Esophagus (tissue), 2 donors: ENCODE measurements around the gene GULP1. TPM values are rescaled to one million over a fixed set of nuclear protein-coding genes. Genes with fewer than 3 reads are reported as not detected.

Source experiments
- H3K27ac ChIP-seq, 2 donors: one replicate each; pipeline ENCODE4 v1.5.1; 2013; ENCODE audit warnings: low read depth in 2 of 2, mild to moderate bottlenecking in 2 of 2, inconsistent platforms in 1 of 2, low read length in 1 of 2, moderate library complexity in 1 of 2
- H3K27me3 ChIP-seq, 2 donors: one replicate each; pipeline ENCODE4 v1.6.1; 2013; ENCODE audit warnings: low read length in 2 of 2, control low read depth in 1 of 2, mild to moderate bottlenecking in 1 of 2; ENCODE audit not compliant: insufficient read depth in 2 of 2, control insufficient read depth in 1 of 2
- H3K36me3 ChIP-seq, 2 donors: one replicate each; pipeline ENCODE4 v1.6.1; 2013; ENCODE audit warnings: low read length in 1 of 2; ENCODE audit not compliant: control insufficient read depth in 2 of 2, insufficient read depth in 2 of 2
- H3K4me1 ChIP-seq, 2 donors: one replicate each; pipeline ENCODE4 v1.6.1; 2013; ENCODE audit warnings: low read length in 1 of 2; ENCODE audit not compliant: control insufficient read depth in 2 of 2, insufficient read depth in 2 of 2
- H3K4me3 ChIP-seq, 2 donors: one replicate each; pipeline ENCODE4 v1.5.1; 2013; ENCODE audit warnings: low read length in 2 of 2, mild to moderate bottlenecking in 2 of 2, low read depth in 1 of 2, moderate library complexity in 1 of 2
- H3K9me3 ChIP-seq, 2 donors: one replicate each; pipeline ENCODE4 v1.6.1; 2013; ENCODE audit warnings: mild to moderate bottlenecking in 2 of 2, low read depth in 1 of 2, low read length in 1 of 2, moderate library complexity in 1 of 2; ENCODE audit not compliant: control insufficient read depth in 2 of 2, insufficient read depth in 1 of 2
- WGBS, 2 donors: extraction: QIAGEN DNeasy Blood & Tissue Kit; methylation state at CpG; one replicate each; pipeline ENCODE4 v1.1.7; 2013; 5-methylcytosine and 5-hydroxymethylcytosine counted together
- polyA plus RNA-seq, 2 donors: library from polyadenylated mRNA; stranded (reverse); fragments of 200-250 nt; gene quantifications; one replicate each; pipeline ENCODE4 v1.2.3, GENCODE V29; 2013
- donor health status: healthy with polysubstance abuse.
- donor health status: Bipolar disorder and iron deficiency.

The GULP1 gene
- polyA plus RNA-seq, 2 donors, result 5.5 to 10.5 TPM

- H3K9me3 ChIP-seq, result peaks cover 0 to 3% of the 10 kb centered on the region in 2 donors
- H3K4me1 ChIP-seq, result no peaks in the 10 kb centered on the region
- no peak overlapping the region for H3K4me3 ChIP-seq
- 39 to 53% methylated on average over 3 of the region's 3 CpGs for WGBS, 2 donors
- no peaks in the 10 kb centered on the region for H3K36me3 ChIP-seq
- no peaks in the 10 kb centered on the region for H3K27me3 ChIP-seq
- no peak overlapping the region for H3K27ac ChIP-seq
Observed at GRCh38 chr2:188620916-188621315, 329.2 kb downstream of the GULP1 start.

- Histone ChIP-seq H3K36me3 (no peaks in the 10 kb centered on the region), H3K4me1 (no peaks in the 10 kb centered on the region), H3K4me3 (no peak overlapping the region), H3K9me3 (peaks cover 0 to 3% of the 10 kb centered on the region in 2 donors), H3K27me3 (no peaks in the 10 kb centered on the region), H3K27ac (no peak overlapping the region)
- WGBS, 2 donors, result 61 to 68% methylated on average over 3 of the region's 3 CpGs
Observed at GRCh38 chr2:188622601-188623260, 331.1 kb downstream of the GULP1 start.

GRCh38 chr2:188623995-188624643 is 332.4 kb downstream of the GULP1 start:
- Histone ChIP-seq H3K4me1 (no peaks in the 10 kb centered on the region), H3K27me3 (no peaks in the 10 kb centered on the region), H3K4me3 (no peak overlapping the region), H3K27ac (no peak overlapping the region), H3K36me3 (no peaks in the 10 kb centered on the region), H3K9me3 (peaks cover 0 to 2% of the 10 kb centered on the region in 2 donors)
- 42 to 50% methylated on average over 4 of the region's 4 CpGs for WGBS, 2 donors

GRCh38 chr2:188627471-188627870 is 335.8 kb downstream of the GULP1 start:
- H3K4me3 ChIP-seq, result no peak overlapping the region
- H3K36me3 ChIP-seq, result no peaks in the 10 kb centered on the region
- H3K27me3 ChIP-seq, result no peaks in the 10 kb centered on the region
- WGBS, 2 donors, result 82 to 84% methylated on average over 3 of the region's 3 CpGs
- peaks cover 0 to 3% of the 10 kb centered on the region in 2 donors for H3K4me1 ChIP-seq
- H3K27ac ChIP-seq, result no peak overlapping the region
- H3K9me3 ChIP-seq, result no peaks in the 10 kb centered on the region

GRCh38 chr2:188628989-188629752 is 337.5 kb downstream of the GULP1 start:
- no peaks in the 10 kb centered on the region for H3K9me3 ChIP-seq
- H3K4me1 ChIP-seq, result peaks cover 0 to 3% of the 10 kb centered on the region in 2 donors
- peak overlapping the region in 1 of 2 donors; percentile 13 for H3K27ac ChIP-seq
- 34 to 68% methylated on average over 4 of the region's 4 CpGs for WGBS, 2 donors
- H3K36me3 ChIP-seq, result no peaks in the 10 kb centered on the region
- H3K27me3 ChIP-seq, result no peaks in the 10 kb centered on the region
- no peak overlapping the region for H3K4me3 ChIP-seq

- no peaks in the 10 kb centered on the region for H3K27me3 ChIP-seq
- peak overlapping the region in 1 of 2 donors; percentile 13 for H3K27ac ChIP-seq
- H3K4me1 ChIP-seq, result peaks cover 0 to 3% of the 10 kb centered on the region in 2 donors
- no peaks in the 10 kb centered on the region for H3K36me3 ChIP-seq
- no peaks in the 10 kb centered on the region for H3K9me3 ChIP-seq
- H3K4me3 ChIP-seq, result no peak overlapping the region
Observed at GRCh38 chr2:188629753-188630527, 338.3 kb downstream of the GULP1 start.

- Histone ChIP-seq H3K4me3 (no peak overlapping the region), H3K9me3 (no peaks in the 10 kb centered on the region), H3K27ac (no peak overlapping the region), H3K36me3 (no peaks in the 10 kb centered on the region), H3K27me3 (no peaks in the 10 kb centered on the region), H3K4me1 (peaks cover 0 to 3% of the 10 kb centered on the region in 2 donors)
- 76 to 85% methylated on average over 9 of the region's 9 CpGs for WGBS, 2 donors
Observed at GRCh38 chr2:188631037-188631809, 339.5 kb downstream of the GULP1 start.

GRCh38 chr2:188634656-188635055 is 343.0 kb downstream of the GULP1 start:
- H3K4me3 ChIP-seq, result no peak overlapping the region
- no peaks in the 10 kb centered on the region for H3K36me3 ChIP-seq
- no peaks in the 10 kb centered on the region for H3K27me3 ChIP-seq
- 91 to 92% methylated on average over 1 of the region's 1 CpG for WGBS, 2 donors
- no peak overlapping the region for H3K27ac ChIP-seq
- H3K9me3 ChIP-seq, result no peaks in the 10 kb centered on the region
- peaks cover 0 to 3% of the 10 kb centered on the region in 2 donors for H3K4me1 ChIP-seq
